Nephron (organoid): Measurements from ENCODE around the gene RBM4B.

Source experiments
- H3K27ac Mint-ChIP-seq, 3 experiments: 2 replicates each; pipeline ENCODE4 v1.8.0; 2020; ENCODE audit warnings: mixed read lengths in 3 of 3, mild to moderate bottlenecking in 2 of 3, moderate library complexity in 1 of 3
- H3K27me3 Mint-ChIP-seq: 2 replicates; pipeline ENCODE4 v1.8.0; 2021; ENCODE audit warnings: low read depth, mild to moderate bottlenecking, moderate library complexity, mixed read lengths
- H3K36me3 Mint-ChIP-seq: 2 replicates; pipeline ENCODE4 v1.8.0; 2020; ENCODE audit warnings: low read depth, mixed read lengths
- H3K4me1 Mint-ChIP-seq: 2 replicates; pipeline ENCODE4 v1.8.0; 2020; ENCODE audit warnings: mixed read lengths
- H3K4me3 Mint-ChIP-seq, 3 experiments: 2 replicates each; pipeline ENCODE4 v1.8.0; 2020; ENCODE audit warnings: mild to moderate bottlenecking in 3 of 3, mixed read lengths in 3 of 3, moderate library complexity in 2 of 3
- H3K9me3 Mint-ChIP-seq: 2 replicates; pipeline ENCODE4 v1.8.0; 2020; ENCODE audit warnings: mixed read lengths
- TF ChIP-seq, protein P1 (sequence below), 3 experiments: fragments of 200-600 bp; sonication (generic); IDR thresholded peaks; one replicate each; pipeline ENCODE4 v1.5.0; 2021; ENCODE audit warnings: antibody characterized with exemption in 3 of 3; ENCODE audit not compliant: unreplicated experiment in 3 of 3

RBM4B gene

DNA sequence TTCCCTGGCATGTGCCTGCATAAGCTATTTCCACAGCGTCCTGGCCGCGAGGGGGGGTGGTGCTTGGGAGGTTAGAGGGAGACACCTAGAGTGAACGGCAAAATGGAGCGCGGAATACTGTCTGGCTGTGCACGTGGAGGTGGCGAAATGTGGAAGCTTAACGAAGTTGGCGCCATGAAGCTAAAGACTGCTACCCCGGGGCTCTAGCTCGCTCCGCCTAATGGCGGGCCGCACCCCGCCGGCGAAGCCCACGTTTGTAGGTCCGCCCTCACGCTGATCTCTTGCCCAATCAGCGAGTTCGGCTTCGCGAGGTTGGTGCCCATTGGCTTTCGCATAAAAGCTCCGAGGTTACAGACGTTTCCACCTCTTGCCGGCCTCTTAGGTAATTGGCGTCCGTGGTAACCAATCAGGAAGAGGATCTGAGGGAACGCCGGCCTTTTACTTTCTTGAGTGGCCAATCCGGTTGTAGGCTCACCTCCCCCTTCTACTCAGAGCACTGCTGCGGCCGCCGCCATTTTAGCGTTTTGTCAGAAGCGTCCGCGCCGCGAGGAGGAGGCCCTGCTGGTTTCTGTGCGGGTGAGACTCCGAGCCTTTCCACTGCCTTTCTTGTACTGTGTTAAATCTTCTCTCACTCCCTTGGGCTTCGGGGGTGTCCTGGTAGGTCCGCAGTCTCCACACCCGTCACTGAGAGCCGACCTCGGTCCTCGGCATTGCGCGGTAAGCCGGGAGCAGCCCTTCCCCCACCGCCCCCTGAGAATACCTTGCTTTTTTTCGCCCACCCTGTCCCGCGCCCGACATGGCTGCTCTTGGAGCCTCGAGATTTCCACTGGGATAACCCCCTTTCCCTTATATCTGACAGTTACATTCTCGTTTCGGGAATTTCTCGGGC is 39.3 kb downstream of the RBM4B start, which contains the start of gene RBM4:
RBM4 (plus strand) TSS at position 527 of the 889 bp plus-strand sequence. CDS start 1,009 bp downstream, outside the sequence.
- Mint-ChIP-seq H3K9me3 (no peaks in the 10 kb centered on the region), H3K27ac (peak within 1 kb of the TSS; percentile 98), H3K36me3 (peaks cover 52% of the 10 kb centered on the region), H3K27me3 (no peaks in the 10 kb centered on the region), H3K4me3 (peak within 1 kb of the TSS; percentile 95 to 98 (median 97)), H3K4me1 (peaks cover 54% of the 10 kb centered on the region)
- TF ChIP-seq, protein P1, sequence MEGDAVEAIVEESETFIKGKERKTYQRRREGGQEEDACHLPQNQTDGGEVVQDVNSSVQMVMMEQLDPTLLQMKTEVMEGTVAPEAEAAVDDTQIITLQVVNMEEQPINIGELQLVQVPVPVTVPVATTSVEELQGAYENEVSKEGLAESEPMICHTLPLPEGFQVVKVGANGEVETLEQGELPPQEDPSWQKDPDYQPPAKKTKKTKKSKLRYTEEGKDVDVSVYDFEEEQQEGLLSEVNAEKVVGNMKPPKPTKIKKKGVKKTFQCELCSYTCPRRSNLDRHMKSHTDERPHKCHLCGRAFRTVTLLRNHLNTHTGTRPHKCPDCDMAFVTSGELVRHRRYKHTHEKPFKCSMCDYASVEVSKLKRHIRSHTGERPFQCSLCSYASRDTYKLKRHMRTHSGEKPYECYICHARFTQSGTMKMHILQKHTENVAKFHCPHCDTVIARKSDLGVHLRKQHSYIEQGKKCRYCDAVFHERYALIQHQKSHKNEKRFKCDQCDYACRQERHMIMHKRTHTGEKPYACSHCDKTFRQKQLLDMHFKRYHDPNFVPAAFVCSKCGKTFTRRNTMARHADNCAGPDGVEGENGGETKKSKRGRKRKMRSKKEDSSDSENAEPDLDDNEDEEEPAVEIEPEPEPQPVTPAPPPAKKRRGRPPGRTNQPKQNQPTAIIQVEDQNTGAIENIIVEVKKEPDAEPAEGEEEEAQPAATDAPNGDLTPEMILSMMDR (IDR thresholded peaks at IDR 0.05; ENCODE audit: unreplicated experiment in 3 of 3): no peak

DNA sequence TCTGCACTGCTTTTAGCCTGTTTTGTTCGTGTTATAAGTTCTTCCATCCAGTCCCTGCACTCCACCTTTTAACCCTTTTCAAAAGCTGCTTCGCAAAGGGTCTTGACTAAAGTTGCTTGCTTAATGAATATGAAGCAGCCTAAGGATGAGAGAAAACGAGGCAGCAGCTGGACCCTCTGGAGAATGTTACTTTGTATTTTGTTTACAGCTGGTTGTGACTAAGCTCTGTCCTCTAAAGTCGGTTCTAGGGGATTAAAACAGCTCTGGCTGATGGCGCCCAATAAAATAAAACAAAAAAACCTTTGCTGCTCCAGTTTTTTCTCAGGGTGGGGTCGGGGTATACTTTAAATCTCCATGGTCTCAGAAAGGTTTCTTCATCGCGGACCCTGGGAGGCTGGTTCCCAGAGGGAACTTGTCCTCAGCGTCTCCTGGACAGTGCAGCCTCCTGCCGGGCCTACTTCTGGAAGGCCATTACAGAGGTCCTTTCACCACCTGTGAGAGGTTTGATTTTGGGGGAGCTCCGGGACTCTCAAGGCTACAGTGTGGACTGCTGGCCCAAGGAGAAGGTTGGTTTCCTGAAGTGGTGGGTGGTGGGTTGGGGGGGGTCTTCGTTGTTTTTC is 40.0 kb downstream of the RBM4B start:
- peak overlapping the region; percentile 98 for H3K27ac Mint-ChIP-seq
- H3K36me3 Mint-ChIP-seq: peaks cover 44% of the 10 kb centered on the region
- H3K27me3 Mint-ChIP-seq: no peaks in the 10 kb centered on the region
- H3K9me3 Mint-ChIP-seq: no peaks in the 10 kb centered on the region
- TF ChIP-seq, protein P1 (IDR thresholded peaks at IDR 0.05; ENCODE audit: unreplicated experiment in 3 of 3): no peak
- peaks cover 47% of the 10 kb centered on the region for H3K4me1 Mint-ChIP-seq
- peak overlapping the region; percentile 95 to 98 (median 97) for H3K4me3 Mint-ChIP-seq

DNA sequence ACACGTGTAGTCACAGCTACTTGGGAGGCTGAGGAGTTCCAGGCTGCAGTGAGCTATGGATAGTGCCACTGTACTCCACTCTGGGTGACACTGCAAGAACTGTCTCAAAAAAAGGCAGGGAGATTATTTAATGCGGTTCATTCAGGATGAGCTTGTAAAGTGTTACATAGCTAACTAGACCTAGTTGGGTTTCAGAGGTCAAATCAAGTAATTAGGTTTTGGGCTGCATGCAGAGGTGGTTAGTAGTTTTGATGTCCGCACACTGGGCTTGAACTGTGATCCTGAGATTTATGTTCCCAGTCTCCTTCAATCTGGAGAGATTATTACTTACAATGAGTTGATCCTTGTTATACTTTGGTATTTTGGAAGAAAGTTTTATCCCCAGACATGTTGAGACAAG is 41.3 kb downstream of the RBM4B start:
- TF ChIP-seq, protein P1 (IDR thresholded peaks at IDR 0.05; ENCODE audit: unreplicated experiment in 3 of 3): no peak
- peaks cover 41% of the 10 kb centered on the region for H3K36me3 Mint-ChIP-seq

DNA sequence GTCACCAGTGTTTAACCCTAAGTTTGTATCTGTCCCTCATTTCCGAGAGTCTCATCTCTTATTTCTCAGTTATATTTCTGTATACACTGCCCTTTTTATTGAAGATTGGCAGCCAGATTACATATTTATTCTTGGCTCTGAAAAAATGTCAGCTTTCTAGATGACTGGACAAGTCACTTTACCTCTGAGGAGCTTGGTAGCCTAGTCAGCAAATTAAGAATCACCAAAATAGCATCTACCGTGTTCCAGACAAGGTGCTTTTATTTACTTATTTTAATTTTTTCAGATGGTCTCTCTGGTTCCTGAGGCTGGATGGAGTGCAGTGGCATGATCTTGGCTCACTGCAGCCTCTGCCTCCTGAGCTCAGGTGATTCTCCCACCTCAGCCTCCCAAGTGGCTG is 44.7 kb downstream of the RBM4B start:
- Mint-ChIP-seq H3K4me1 (peaks cover 7% of the 10 kb centered on the region), H3K36me3 (peaks cover 45% of the 10 kb centered on the region), H3K27ac (no peak overlapping the region), H3K27me3 (no peaks in the 10 kb centered on the region), H3K9me3 (no peaks in the 10 kb centered on the region), H3K4me3 (no peak overlapping the region)
- TF ChIP-seq, protein P1 (IDR thresholded peaks at IDR 0.05; ENCODE audit: unreplicated experiment in 3 of 3): no peak

More for the DNA sequence above, 41.3 kb downstream of the RBM4B start:
- Mint-ChIP-seq H3K9me3 (no peaks in the 10 kb centered on the region), H3K4me3 (peak overlapping the region; percentile 13 to 60 (median 21)), H3K4me1 (peaks cover 34% of the 10 kb centered on the region), H3K27me3 (no peaks in the 10 kb centered on the region), H3K27ac (peak overlapping the region; percentile 40 to 98 (median 58))

DNA sequence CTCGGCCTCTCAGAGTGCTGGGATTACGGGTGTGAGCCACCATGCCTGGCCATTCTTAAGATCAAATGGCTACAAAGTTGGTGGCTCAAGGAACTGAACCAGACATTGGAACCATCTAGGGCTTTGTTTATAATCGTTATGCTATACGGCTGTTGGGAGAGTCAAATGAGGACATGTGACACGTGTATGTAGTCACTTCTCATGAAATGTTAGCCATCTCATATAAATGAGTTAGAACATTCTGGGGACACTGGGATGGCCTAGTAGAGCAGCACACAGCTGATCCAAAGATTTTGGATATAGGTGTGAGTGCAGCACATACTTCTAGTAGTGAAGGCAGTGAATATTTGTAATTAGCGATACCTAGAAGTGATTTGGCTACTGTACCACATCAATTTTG is 45.8 kb downstream of the RBM4B start:
- Mint-ChIP-seq H3K36me3 (peaks cover 55% of the 10 kb centered on the region), H3K4me3 (no peak overlapping the region), H3K27ac (peak overlapping the region in 1 of 3 experiments; percentile 22), H3K9me3 (no peaks in the 10 kb centered on the region), H3K4me1 (no peaks in the 10 kb centered on the region), H3K27me3 (no peaks in the 10 kb centered on the region)
- TF ChIP-seq, protein P1 (IDR thresholded peaks at IDR 0.05; ENCODE audit: unreplicated experiment in 3 of 3): no peak
